Right cardiac atrium (tissue), 5 donors: ENCODE results near the gene IRF1. TPM values are rescaled to one million over a fixed set of nuclear protein-coding genes. Genes with fewer than 3 reads are reported as not detected.
A peak's percentile ranks its signal among the peaks of the same experiment; 100 is the strongest.

Source experiments
- ATAC-seq, 2 donors: fragments of 200-7000 bp; cut with Tn5 transposase; one replicate each; pipeline versions ENCODE4 v1.8.0 to v1.9.1; 2020; ENCODE audit warnings: moderate library complexity in 2 of 2, mild to moderate bottlenecking in 1 of 2
- DNase-seq, 3 donors: peaks; one replicate each; pipeline ENCODE4 v3.0.0-alpha.2; 2020
- H3K27ac ChIP-seq: one replicate; pipeline ENCODE4 v1.5.1; 2013; ENCODE audit warnings: mild to moderate bottlenecking, low read length, control low read depth, moderate library complexity
- H3K27me3 ChIP-seq: one replicate; pipeline ENCODE4 v1.6.1; 2013; ENCODE audit not compliant: control insufficient read depth, insufficient read depth
- H3K4me1 ChIP-seq: one replicate; pipeline ENCODE4 v1.6.1; 2013; ENCODE audit warnings: low read length; ENCODE audit not compliant: control insufficient read depth, insufficient read depth
- H3K4me3 ChIP-seq: one replicate; pipeline ENCODE4 v1.5.1; 2013; ENCODE audit warnings: low read length, control low read depth
- H3K9me3 ChIP-seq: one replicate; pipeline ENCODE4 v1.6.1; 2013; ENCODE audit warnings: low read length; ENCODE audit not compliant: control insufficient read depth
- WGBS: extraction: QIAGEN DNeasy Blood & Tissue Kit; methylation state at CpG from one replicate; pipeline ENCODE4 v1.1.7; 2013; 5-methylcytosine and 5-hydroxymethylcytosine counted together
- intact Hi-C, 4 donors: fragments of 100-400 bp; cut with DNase I; formaldehyde crosslinking; loops; one replicate each; pipeline versions ENCODE4 v1.11.0 to v1.14.0; 2022 to 2023
- polyA plus RNA-seq: library from polyadenylated mRNA; stranded (reverse); fragments of 200-250 nt; gene quantifications from one replicate; pipeline ENCODE4 v1.2.3, GENCODE V29; 2013
- total RNA-seq, 4 donors: library from RNA; stranded (reverse); fragmentation: NEBNext Ultra II Directional; extraction: Animal tissue kit (Norgen Biotek cat#: 25700); gene quantifications; one replicate each; pipeline ENCODE4 v1.2.1, GENCODE V29; 2021
- donor health status: healthy with polysubstance abuse.
- donor health status: DM: no; HTN: yes; CAD: no.
- donor health status: DM: no; HTN: no; CAD: no.
- donor health status: DM: no; HTN: yes; CAD: no; lungs with severe emphysema.
- donor health status: DM: yes; HTN: yes; CAD: no.

The IRF1 gene
- total and polyA plus RNA-seq, 5 donors, result 9.4 to 17.9 (median 12.0) TPM

- intact Hi-C loops, result no loop called here
- no peak for ATAC-seq
- Histone ChIP-seq H3K27ac (no peak overlapping the region), H3K4me1 (peaks cover 27% of the 10 kb centered on the region), H3K9me3 (no peaks in the 10 kb centered on the region), H3K4me3 (no peak overlapping the region), H3K27me3 (no peaks in the 10 kb centered on the region)
- 83% methylated on average over 12 of the region's 12 CpGs for WGBS
- no peak for DNase-seq
These were observed 31.3 kb downstream of the IRF1 start for GRCh38 chr5:132459031-132459982.

DNA sequence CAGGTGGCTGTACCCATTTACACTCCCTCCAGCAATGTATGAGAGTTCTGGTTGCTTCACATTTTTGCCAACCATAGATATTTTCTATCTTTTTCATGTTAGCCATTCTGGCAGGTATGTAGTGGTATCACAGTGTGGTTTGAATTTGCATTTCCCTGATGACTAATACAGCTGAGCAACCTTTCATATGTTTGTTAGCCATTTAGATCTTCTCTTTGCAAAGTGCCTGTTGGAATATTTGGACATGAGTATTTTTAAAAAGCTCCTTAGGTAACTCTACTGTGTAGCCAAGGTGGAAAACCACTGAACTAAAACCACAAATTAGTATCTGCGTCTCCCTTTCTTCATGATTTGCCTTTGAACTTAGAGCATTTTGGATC, 31.9 kb downstream of the IRF1 start:
- DNase-seq (no peak), ATAC-seq (no peak)
- intact Hi-C loops, result no loop called here
- Histone ChIP-seq H3K9me3 (no peaks in the 10 kb centered on the region), H3K27ac (no peak overlapping the region), H3K4me3 (no peak overlapping the region), H3K4me1 (peaks cover 23% of the 10 kb centered on the region), H3K27me3 (no peaks in the 10 kb centered on the region)
- 80% methylated on average over 1 of the region's 1 CpG for WGBS

DNA sequence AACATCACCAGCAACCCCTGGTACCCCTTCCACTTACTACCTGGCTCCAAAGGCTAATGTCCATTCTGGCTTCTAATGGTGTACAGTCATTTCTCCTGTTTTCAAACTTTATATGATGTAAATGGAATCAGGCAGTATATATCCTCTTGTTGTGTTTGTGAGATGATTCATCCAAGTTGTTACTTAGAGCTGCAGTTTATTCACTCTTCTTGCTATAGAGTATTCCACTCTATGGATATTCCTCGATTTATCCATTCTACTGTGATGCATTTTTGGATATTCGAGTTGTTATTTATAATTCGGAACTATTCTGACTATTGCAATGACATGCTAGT, 32.4 kb downstream of the IRF1 start:
- no peak for ATAC-seq
- H3K4me1 ChIP-seq, result peaks cover 23% of the 10 kb centered on the region
- intact Hi-C loops, result no loop called here

GRCh38 chr5:132457371-132458225, 33.0 kb downstream of the IRF1 start:
- DNase-seq (no peak), ATAC-seq (peak; percentile 41 to 52)
- no peak overlapping the region for H3K4me3 ChIP-seq
- peak overlapping the region; percentile 70 for H3K27ac ChIP-seq
- no peaks in the 10 kb centered on the region for H3K9me3 ChIP-seq
- intact Hi-C loops, result no loop called here
- H3K27me3 ChIP-seq, result no peaks in the 10 kb centered on the region
- peaks cover 23% of the 10 kb centered on the region for H3K4me1 ChIP-seq
- WGBS, result 81% methylated on average over 2 of the region's 2 CpGs

More for the DNA sequence above, 32.4 kb downstream of the IRF1 start:
- Histone ChIP-seq H3K27ac (no peak overlapping the region), H3K4me3 (no peak overlapping the region), H3K27me3 (no peaks in the 10 kb centered on the region), H3K9me3 (no peaks in the 10 kb centered on the region)
- DNase-seq, result no peak
- whole genome bisulfite sequencing, result 97% methylated on average over 3 of the region's 3 CpGs

DNA sequence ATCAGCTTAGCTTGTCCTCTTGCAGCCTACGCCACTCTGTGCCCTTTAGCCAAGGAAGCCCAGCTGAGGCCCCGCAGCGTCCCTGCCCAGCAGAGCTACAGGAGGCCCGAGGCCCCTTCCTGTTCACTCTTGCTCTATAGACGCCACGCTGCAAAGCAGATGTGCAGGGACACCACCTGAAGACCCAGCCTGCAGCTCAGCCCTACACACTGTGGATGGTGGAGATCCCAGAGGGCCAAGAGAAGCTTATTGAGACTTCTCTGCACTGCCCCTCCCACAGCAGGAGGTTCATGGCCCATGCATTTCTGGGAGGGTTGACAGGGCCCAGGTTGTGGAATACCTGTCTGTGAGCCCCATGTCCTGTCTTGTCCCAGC, 33.6 kb downstream of the IRF1 start:
- ATAC-seq (peak; percentile 2 to 12), DNase-seq (no peak)
- H3K27ac ChIP-seq, result peak overlapping the region; percentile 70
- H3K27me3 ChIP-seq, result no peaks in the 10 kb centered on the region
- H3K4me1 ChIP-seq, result peaks cover 23% of the 10 kb centered on the region
- intact Hi-C loops, result no loop called here
- WGBS, result 87% methylated on average over 6 of the region's 6 CpGs
- no peaks in the 10 kb centered on the region for H3K9me3 ChIP-seq
- H3K4me3 ChIP-seq, result no peak overlapping the region

- DNase-seq, result peak; percentile 68 to 82 (median 79)
- H3K27ac ChIP-seq, result peak overlapping the region; percentile 70
- no peaks in the 10 kb centered on the region for H3K27me3 ChIP-seq
- no peak overlapping the region for H3K4me3 ChIP-seq
- WGBS, result 47% methylated on average over 8 of the region's 8 CpGs
- H3K9me3 ChIP-seq, result no peaks in the 10 kb centered on the region
- peak; percentile 57 to 72 for ATAC-seq
- peaks cover 23% of the 10 kb centered on the region for H3K4me1 ChIP-seq
- intact Hi-C loops, result no loop called here
These were observed 34.1 kb downstream of the IRF1 start for GRCh38 chr5:132456296-132456986.

DNA sequence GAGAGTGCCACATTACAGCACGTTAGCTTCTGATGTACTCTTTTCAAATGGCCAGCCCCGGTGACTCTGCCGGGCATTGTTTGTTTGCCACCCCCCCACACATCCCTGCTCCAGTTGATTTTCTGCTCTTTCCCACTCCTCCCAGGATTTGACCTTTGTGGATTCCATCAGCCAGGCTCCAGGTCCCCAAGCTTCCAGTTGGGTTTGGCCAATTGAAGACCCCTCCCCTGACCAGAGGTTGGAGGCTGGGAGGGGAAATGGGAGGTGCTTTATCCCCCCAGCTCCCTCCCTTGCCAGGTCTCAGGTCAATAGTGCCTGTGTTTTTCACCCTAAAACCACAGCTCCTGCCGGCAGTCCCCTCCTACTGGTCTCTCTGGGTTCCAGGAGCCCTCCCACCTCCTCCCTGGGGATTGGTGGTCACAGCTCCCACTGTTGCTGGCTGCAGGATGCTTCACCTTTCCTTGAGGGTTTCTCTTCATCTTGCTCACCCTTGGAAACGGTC, 34.9 kb downstream of the IRF1 start:
- intact Hi-C loops, result no loop called here
- no peak overlapping the region for H3K4me3 ChIP-seq
- DNase-seq, result no peak
- peaks cover 20% of the 10 kb centered on the region for H3K4me1 ChIP-seq
- ATAC-seq, result peak in 1 of 2 donors; percentile 10
- WGBS, result 50% methylated on average over 5 of the region's 5 CpGs
- no peaks in the 10 kb centered on the region for H3K27me3 ChIP-seq
- H3K9me3 ChIP-seq, result no peaks in the 10 kb centered on the region
- peak overlapping the region; percentile 84 for H3K27ac ChIP-seq

- no peak for DNase-seq
- ATAC-seq, result no peak
- no peaks in the 10 kb centered on the region for H3K27me3 ChIP-seq
- H3K4me3 ChIP-seq, result no peak overlapping the region
- intact Hi-C loops, result no loop called here
- no peaks in the 10 kb centered on the region for H3K9me3 ChIP-seq
- 94% methylated on average over 2 of the region's 2 CpGs for WGBS
- no peak overlapping the region for H3K27ac ChIP-seq
- peaks cover 12% of the 10 kb centered on the region for H3K4me1 ChIP-seq
These were observed 36.2 kb downstream of the IRF1 start for GRCh38 chr5:132454361-132454760.

GRCh38 chr5:132451387-132451786, 39.2 kb downstream of the IRF1 start:
- Histone ChIP-seq H3K27ac (no peak overlapping the region), H3K4me1 (peaks cover 12% of the 10 kb centered on the region)

GRCh38 chr5:132449060-132449459, 41.5 kb downstream of the IRF1 start:
- intact Hi-C loops, result no loop called here

More at GRCh38 chr5:132451387-132451786, 39.2 kb downstream of the IRF1 start:
- ATAC-seq (no peak), DNase-seq (no peak)
- no peaks in the 10 kb centered on the region for H3K27me3 ChIP-seq
- intact Hi-C loops, result no loop called here
- H3K4me3 ChIP-seq, result no peak overlapping the region
- WGBS, result 88% methylated on average over 8 of the region's 8 CpGs
- no peaks in the 10 kb centered on the region for H3K9me3 ChIP-seq

More at GRCh38 chr5:132449060-132449459, 41.5 kb downstream of the IRF1 start:
- H3K9me3 ChIP-seq, result no peaks in the 10 kb centered on the region
- WGBS, result 100% methylated on average over 1 of the region's 1 CpG
- H3K4me3 ChIP-seq, result no peak overlapping the region
- no peaks in the 10 kb centered on the region for H3K27me3 ChIP-seq
- ATAC-seq (no peak), DNase-seq (no peak)
- H3K27ac ChIP-seq, result no peak overlapping the region
- H3K4me1 ChIP-seq, result peaks cover 23% of the 10 kb centered on the region
